Activated gamma-delta T cell (primary cell): ENCODE results near the gene APOA4.

Source experiments
- DNase-seq: peaks from one replicate; lab custom pipeline; 2025; lab: John Stamatoyannopoulos, UW
- total RNA-seq, 2 donors: gene quantifications; one replicate each; lab custom pipeline; 2026; lab: John Stamatoyannopoulos, UW

APOA4 gene
- 0 to 0.04 reads per million in 2 donors for total RNA-seq

DNA sequence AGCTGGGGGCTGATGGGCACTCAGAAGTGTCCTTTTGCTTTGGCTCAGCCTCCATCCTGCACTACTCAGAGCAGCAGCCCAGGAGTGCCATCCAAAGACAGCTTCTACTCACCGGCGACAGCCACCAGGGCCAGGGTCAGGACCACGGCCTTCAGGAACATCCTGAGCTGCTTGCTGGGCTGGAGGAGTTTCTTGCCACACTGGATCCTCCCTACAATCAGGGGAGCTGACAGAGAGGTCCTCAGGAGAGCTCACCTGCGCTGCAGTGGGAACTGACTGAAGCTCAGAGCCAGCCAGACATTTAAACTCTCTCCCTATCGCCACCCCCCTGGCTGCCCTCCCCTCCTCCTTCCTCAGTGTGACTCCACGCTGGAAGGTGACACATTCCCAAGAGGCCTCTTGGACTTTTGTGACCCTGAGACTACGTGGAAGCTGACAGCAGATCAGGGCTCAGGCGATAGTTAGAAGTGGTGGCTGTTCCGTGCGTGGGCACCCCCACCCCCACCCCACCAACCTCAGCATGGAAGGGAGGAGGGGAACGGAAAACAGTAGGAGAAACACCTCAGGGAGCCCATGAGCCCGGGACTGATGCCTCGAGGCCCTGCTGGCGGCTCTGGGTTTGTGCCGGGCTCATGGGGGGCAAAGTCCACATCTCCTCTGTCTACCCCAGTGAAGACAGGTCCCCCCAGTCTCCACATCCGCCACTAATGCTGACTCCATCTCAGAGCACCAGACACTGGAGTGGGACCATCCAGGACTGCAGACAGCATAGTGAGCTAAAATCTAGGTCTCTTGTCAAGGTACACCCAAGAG, at the start of gene APOA4:
APOA4 (minus strand) TSS at position 274 of the 813 bp plus-strand sequence; CDS start at position 161, 113 bp downstream.
- DNase-seq, result no peak

DNA sequence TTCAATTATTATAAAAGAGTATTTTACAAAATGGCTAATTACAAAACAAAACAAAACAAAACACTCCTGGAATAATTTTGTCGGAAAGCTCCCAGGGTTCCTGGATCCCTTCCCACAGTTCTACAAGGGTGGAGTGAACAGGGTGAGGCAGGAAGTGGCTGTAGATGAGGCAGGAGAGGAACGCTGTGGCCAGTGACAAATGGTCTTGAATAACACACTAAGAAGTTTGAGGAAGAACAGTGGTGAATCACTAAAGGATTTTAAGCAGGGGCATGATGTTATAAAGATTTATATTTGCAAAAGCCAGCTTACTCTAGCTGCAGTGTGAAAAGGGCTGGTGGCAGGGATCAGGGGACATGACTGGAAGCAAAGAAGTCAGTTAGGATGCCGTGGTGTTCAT, 48.1 kb upstream of the APOA4 start:
- DNase-seq, result no peak

DNA sequence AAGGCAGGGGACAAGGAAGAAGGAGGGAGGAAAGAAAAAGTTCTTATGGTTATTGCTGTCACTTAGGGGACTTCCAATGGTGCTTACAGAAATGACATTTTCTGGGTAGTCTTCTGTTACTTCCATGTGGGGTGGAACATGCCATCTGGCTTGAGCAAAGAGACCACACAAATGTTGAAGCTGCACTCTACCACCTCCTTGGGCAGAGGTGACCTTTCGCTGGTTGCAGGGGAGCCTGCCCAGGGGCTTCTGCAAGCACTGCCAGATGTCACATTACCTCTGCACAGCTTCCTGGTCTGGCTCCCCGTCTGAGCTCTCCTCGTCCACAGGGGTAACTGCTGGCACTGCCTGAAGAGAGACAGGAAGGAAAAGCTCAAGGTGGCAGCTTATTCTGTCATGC, 47.0 kb upstream of the APOA4 start:
- DNase-seq, result no peak

DNA sequence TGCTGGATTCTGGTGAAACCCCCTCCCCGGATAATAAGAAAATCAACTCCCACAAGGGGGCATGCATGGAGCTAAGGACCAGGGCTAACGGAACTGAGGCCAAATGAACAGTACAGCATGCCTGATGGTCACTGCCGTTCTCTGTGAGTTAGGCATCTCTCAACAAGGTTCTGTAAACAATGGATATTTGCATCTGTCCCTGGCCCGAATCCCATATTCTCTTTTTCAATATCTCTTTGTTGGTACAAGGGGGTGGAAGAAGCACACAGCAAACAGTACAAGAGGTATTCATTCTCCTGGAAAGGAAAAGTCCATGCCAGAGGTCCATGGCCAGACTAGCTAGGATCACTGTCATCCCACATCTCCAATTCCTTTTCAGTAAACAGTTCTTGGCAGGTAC, 46.5 kb upstream of the APOA4 start:
- DNase-seq, result no peak

DNA sequence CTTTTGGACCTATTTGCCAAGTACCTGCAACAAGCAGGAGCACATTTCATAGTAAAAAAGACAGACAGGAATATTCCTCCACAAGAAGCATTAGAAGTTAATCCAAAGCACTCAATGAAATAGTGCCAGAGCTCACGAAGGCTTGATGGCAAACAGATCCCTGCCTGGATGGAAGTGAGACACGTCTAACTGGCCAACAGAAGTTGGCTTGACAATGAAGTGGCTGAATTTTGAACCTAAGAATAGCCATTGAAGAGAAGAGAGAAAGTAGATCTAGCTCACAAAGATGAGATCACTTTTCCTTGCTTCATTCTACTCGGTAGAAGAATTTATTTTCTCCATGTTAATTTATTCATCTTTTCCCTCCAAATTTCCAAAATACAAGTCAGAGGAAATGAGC, 45.0 kb upstream of the APOA4 start:
- no peak for DNase-seq

DNA sequence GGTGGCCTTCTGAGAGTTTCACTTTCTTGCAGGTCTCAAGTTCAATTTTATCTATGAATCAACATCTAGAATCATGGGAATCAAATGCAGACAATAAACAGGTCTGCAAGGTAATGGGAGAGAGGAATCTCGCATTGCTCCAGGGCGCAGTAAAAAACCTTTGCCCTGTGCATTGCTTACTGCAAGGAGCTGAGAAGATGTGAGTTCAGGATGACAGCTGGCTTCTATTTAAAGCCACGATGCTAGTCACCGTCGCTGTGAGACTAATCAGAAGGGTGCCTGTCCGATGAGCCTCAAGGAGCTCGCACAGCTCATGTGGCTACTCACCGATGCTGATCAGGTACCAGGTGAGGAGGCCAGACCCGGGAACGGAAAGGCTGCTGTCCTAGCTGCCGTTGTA, 44.5 kb upstream of the APOA4 start:
- no peak for DNase-seq

DNA sequence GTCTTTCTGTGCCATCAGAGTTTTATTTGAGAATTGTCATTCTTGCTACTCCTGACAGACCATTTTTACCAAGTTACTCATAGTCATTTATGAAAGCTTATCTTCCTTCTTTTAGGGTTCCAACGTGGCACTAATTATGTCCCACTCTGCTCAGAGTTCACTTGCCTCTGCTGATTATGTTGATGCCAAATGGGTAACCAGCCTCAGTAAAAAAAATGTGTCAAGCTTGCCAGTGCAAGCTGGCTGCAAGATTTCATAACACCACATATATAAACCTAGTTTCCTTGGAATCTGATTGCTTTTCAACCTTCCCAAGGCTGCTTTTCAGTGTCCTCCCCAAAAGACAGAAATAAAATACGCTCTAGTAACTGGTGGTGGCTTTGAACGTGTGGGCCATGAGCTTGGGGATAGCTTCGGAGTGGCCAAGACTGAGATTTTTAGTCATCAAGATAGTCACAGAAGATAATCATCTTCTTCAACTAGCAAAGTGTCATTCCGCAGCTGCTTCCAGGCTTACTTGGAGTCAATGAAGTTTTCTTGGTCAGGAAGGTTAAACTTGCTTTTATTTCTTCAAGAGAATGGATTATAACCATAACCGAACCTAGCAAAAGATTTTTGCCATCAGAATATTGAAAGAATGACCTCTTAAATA, 43.8 kb upstream of the APOA4 start:
- DNase-seq, result no peak

DNA sequence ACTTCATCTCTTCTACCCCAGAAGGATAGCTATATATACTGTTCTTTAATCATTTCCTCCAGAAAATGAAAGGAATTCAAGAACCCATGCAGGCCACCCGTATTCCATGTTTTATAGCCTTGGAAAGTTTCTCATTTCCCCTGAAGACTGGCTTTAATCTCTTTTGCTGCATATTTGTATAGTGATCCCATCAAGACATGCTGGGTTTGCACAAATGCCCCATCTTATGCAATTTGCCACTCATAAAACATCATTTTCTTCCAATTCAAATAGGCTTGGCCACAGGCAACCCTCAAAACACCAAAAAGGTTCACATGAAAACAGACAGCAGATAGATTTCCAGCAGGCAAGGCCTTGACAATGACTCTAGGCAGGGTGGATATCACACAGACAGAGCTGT, 42.6 kb upstream of the APOA4 start:
- no peak for DNase-seq

DNA sequence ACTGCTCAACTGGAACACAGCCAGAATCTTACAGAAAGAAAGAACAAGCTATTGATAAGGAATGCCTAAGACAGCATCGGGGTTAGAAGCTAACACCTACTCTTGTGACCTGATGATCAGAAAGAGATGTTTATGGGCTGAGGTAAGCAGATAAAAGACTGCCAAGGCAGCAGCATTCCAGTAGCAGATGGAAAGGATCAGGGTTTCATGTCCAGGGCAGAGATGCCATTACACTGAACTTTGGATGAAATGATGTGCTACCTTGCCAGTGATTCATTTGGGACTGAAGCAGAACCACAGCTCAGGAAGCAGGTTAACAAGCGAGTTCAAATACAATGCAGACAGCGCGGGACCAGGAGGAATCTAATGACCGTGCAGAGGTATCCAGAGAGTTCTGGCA, 41.4 kb upstream of the APOA4 start:
- DNase-seq, result no peak

DNA sequence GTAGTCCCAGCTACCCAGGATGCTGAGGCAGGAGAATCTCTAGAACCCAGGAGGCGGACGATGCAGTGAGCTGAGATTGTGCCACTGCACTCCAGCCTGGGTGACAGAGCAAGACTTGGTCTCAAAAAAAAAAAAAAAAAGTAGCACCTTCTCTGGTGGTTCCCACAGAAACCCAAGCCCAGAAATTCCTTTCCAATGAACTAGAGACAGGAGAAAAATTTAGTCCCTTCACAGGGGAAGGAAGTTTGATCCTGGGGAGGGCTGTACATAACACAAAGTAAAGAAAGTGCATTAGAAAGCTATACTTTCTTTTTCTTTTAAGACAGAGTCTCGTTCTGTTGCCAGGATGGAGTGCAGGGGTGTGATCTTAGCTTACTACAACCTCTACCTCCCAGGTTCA, 39.8 kb upstream of the APOA4 start:
- DNase-seq, result no peak

DNA sequence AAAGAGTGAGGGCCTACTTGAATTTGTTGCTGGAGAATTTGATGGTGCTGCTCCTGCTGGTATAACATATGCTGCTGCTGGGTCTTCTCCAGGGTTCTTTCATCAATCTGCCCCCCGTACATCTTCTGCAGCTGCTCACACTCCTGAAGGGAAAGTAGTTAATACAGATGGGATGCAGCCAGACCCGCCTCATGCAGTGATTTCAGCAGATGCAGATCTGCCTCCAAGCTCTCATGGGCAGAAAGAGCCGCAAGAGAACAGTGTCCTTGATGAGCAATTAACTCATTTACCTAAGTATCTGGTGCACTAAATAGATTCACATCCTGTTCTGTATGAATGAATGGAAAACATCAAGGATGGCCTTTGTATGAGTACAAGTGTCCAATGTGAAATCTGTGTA, 39.1 kb upstream of the APOA4 start:
- DNase-seq, result no peak

DNA sequence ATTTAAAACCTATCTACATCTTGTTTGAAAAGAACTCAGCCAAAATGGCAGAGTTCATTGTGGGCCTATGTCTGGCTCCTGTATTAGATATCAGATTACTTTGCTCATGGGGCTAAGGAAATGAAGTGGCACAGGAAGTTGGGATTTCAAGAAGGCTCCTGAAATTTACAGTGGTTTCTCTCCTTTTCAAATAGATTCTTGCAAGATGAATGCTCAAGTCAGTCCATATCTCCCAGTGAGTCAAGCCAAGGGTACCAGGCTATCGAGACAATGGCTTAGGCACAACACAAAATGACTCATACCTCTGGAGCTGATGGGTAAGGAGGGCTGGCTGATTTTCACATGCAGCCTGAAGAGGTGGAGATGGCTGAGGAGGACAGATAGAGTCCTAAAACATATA, 38.4 kb upstream of the APOA4 start:
- no peak for DNase-seq

DNA sequence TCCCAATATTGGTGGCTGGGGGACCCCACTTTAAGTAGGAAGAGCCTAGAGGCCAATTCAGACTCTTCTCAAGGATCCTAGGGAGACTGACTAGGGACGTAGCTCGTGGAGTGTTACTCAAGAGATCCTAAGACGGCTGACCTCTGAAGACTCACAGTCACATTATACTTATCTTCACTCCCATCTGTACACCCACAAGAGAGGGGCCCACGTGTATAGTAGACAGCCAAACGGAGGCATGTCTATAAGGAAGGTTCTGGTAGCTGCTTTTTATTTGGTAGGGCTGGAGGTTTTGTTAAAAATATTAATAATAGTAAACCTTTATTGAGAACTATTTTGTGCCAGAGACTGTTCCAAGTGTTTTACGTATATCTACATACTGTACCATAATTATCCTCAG, 37.2 kb upstream of the APOA4 start:
- no peak for DNase-seq

DNA sequence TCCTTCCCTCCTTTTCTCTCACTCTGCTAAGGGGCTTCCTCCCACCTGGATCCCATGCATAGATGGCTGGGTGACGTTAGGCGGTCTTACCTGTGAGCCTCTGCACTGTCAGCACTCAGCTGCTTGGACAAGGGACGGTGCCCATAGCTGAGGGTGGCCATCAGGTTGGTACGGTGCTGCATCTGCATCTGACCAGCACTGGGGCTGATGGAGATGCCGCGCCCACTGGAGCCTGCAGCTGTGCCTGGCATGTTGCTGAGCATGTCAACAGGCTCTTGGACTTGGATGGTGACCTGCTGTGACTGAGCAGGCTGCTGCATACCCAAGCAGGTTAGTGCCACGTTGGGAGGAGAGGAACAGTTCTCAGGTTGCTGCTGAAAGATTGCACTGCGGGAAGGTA, 36.1 kb upstream of the APOA4 start:
- no peak for DNase-seq

DNA sequence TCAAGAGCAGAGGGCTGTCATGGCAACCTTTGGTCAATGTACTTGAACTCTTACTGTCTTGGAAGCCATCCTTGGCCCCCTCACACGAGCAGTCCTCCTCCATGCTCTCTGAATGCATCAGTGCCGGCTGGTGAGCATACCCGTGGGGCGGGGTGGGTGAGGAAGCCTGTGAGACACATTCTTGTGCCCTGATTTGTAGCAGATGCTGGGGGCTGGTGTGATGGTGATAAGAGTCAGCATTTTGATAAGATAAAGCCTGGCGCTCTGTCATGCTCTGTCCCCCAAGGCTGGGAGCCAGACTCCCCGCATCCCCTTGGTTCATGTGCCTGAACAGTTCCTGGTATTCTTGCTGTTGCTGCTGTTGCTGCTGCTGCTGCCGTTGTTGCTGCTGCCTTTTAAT, 34.8 kb upstream of the APOA4 start:
- no peak for DNase-seq

DNA sequence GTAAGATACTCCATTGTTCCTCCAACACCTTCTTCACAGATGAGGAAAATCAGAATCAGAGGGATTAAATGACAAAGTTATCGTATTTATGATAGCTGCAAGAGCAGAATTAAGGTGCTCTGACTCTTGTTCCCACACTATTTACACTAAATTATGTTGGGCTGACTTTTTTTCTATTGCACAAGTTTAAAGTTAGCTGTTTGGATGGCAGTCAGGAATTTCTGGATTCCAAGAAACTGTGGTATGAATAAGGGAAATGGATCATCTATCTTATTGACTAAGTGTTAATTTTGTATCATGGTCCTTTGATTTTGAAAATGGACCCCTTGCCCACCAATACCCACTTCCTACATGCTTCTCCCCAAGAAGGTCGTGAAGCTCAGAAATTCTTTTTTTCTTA, 34.2 kb upstream of the APOA4 start:
- no peak for DNase-seq

DNA sequence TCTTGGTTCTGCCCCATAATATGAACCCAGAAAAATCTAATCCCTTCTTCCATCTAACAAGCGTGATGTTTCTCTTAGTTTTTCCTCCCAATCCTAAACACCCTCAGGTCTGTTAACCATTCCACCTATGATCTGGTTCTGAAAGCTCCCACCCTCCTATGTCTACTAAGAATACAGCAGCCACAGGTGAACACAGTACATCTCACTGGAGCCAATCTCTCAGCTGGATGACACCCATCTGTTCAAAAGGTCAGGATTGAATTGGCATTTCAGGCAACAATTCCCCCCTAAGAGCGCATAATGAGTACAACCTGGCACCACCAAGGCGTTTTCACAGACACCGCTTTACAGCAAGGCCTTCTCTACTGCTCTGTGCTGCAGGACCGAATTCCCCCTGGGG, 33.3 kb upstream of the APOA4 start:
- DNase-seq, result no peak

DNA sequence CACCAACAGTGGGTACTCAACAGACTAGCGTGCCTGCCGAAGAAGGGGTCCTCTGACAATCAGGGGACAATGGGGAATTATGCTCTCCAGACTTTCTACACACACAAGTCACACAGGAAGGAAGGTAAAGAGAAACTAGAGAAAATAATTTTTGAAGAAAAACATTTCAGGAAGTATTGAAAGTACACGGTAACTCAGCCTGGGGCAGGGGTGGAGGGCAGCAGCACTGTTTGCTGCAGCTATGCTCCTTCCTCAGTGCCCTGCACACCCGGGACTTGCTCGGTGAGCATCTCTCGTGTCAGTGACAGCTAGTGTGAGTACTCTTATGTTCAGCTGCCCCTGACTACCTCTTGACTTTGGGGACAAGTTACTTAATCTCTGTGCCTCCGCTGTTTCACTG, 32.3 kb upstream of the APOA4 start:
- no peak for DNase-seq

DNA sequence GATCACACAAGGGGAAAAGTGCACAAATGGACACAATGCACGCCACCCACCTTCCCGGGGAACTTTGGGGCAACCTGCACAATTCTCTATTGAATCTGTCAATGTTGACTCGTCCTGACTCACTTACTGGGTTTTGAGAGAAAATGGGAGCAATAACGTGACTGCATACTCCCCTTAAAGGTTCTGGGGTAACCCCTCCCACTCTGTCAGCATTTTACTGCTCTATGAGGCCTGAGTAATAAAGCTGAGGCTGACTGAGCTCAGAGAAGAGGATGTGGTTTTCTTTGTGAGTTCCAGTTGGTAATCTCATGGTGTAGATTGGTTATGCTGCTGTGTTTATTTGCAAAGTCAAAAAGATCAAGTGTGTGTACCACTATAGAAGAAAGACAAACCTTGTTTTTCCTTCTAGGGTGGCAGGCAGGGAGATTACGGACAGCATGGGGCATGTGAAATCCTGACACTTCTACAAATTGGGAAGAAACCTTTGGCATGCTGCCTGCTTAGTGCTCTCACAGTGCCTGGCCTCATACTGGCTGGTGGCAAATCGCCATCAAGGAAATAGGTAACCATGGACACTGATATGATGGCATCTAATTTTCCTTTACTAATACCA, 30.5 kb upstream of the APOA4 start:
- DNase-seq, result no peak

DNA sequence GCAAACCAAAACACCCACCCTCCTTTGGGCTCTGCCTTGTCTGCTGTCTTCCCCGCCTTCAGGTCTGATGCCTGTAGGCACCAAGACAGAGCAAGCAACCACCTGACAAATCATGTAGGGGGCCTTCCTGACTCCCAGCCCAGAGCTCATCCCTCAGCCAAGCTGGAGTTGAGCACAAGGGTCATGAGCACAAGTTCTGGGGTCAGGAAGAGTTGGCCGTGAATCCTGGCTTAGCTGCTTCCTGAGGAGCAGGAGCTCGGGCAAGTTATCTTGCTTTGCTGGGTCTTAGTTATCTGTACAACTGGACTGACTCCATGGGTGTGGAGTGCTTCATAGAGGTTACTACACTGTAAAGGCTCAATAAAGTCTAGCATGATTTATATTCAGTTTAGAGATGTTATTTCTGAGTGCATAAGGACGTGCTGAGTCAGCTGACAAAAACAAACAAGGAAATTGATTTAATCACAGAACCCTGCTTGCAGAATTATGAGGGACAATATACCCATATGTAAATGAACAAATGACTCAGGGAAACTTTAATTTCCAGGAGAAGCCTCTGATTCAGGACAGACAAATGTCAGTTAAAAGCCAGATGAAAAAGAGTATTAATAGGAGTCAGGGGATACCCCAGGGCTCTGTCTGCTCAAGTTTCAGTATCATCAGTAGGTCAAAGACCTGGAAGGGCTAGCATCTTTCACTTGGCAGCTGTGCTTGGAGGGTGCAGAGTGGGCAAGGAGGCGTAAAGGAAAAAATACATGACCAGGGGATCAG, 29.3 kb upstream of the APOA4 start:
- DNase-seq, result no peak

DNA sequence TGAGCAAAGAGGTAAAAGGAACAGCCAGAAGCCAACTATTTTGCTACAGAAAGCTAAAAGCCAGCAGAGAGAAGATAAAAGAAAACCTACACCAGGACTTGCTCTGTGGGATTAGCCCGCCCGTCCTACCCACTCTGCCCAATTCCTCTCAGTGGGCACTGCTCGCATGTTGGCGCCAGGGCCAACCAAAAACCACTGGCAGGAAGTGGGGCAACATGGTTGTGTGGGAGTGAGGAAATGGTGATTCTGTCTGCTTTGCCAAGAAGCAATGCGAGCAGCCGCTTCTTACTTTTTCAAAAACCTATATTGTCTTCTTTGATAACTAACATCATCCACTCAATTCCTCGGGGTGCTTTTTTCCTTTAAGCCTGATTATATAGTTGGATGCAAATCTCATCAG, 28.5 kb upstream of the APOA4 start:
- DNase-seq, result peak; percentile 17

DNA sequence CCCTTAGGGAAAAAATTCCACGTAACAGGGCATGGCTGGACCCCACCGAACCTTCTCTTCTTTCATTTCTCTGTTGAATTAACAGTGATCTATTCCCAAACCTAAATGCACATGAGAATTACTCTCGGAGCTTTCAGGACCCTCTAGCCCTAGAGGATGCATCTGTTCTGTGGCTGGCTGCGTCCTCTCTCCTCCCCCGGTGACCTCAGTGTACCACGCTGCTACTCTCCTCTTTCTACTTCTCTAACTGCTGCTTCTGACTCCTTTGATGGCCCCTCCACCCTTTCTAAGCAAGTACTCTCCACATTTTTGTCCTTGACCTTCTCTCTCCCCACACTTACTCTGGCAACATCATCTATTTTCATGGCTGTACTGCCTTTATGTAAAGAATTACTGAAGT, 26.4 kb upstream of the APOA4 start:
- DNase-seq, result no peak

DNA sequence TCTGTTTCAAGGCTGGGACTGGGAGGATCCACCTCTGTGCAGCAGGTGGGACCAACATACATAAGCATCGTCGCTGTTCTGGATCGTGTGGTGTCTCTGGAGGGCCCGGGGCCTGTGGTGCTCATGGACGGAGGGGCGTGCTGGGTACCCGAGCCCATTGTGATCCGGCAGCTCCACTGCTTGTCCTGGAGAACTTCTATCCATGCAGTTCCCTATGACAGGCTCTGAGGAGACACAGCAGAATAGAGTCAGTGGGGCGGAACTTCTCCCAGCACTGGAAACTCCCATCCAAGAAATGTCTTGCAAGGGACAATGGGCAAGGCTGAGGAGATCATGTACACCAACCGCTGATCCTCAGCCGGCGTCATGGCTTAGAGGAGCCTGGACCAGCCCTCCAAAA, 26.0 kb upstream of the APOA4 start:
- DNase-seq, result no peak
